K562 (cell line): ENCODE results near the gene MERTK. TPM values are rescaled to one million over a fixed set of nuclear protein-coding genes. Genes with fewer than 3 reads are reported as not detected.

ENCODE experiments used
- AFF4 ChIP-seq: sonication (generic); formaldehyde crosslinking; IDR thresholded peaks from 2 replicates; pipeline ENCODE4 v1.8.0; 2023; ENCODE audit warnings: mild to moderate bottlenecking, missing genetic modification reagents
- MAFG ChIP-seq: fragments of 450-650 bp; conservative IDR thresholded peaks from 2 replicates; pipeline ENCODE4 v1.6.1; 2016; ENCODE audit warnings: missing genetic modification characterization, missing compliant biosample characterization
- MAFK ChIP-seq: IDR thresholded peaks from 2 replicates; pipeline ENCODE4 v1.6.1; 2011; ENCODE audit warnings: low read length, improper control_type of control experiment
- MCM2 ChIP-seq: fragments of 450-650 bp; IDR thresholded peaks from 2 replicates; pipeline ENCODE4 v1.6.1; 2017; ENCODE audit warnings: low read depth, mild to moderate bottlenecking
- MED1 ChIP-seq: sonication (generic); formaldehyde crosslinking; IDR thresholded peaks from 2 replicates; pipeline ENCODE4 v1.8.1; 2023; ENCODE audit warnings: missing genetic modification reagents, borderline replicate concordance
- NBN ChIP-seq: fragments of 450-650 bp; IDR thresholded peaks from 2 replicates; pipeline ENCODE4 v1.6.1; 2016; ENCODE audit warnings: low read depth, mild to moderate bottlenecking
- NCOA6 ChIP-seq: fragments of 450-650 bp; IDR thresholded peaks from 2 replicates; pipeline ENCODE4 v1.6.1; 2017; ENCODE audit warnings: mild to moderate bottlenecking
- POLR3G ChIP-seq: IDR thresholded peaks from 2 replicates; pipeline ENCODE4 v1.6.1; 2011; ENCODE audit not compliant: insufficient read length, insufficient replicate concordance; ENCODE audit errors: extremely low read depth
- RFX1 ChIP-seq: fragments of 450-650 bp; IDR thresholded peaks from 2 replicates; pipeline ENCODE4 v1.6.1; 2016; ENCODE audit warnings: mild to moderate bottlenecking, moderate library complexity
- TAF15 ChIP-seq: fragments of 200-400 bp; formaldehyde crosslinking; IDR thresholded peaks from 2 replicates; pipeline ENCODE4 v1.6.1; 2017; ENCODE audit warnings: mild to moderate bottlenecking, low read depth, low read length, moderate library complexity
- TCF7L2 ChIP-seq: fragments of 150-350 bp; IDR thresholded peaks from 2 replicates; pipeline ENCODE4 v1.6.1; 2016; ENCODE audit warnings: low read depth, mild to moderate bottlenecking, low read length, moderate library complexity
- ZNF277 ChIP-seq: fragments of 250-450 bp; sonication (Bioruptor Pico); IDR thresholded peaks from 2 replicates; pipeline ENCODE4 v1.8.0; 2022; ENCODE audit warnings: inconsistent platforms, mild to moderate bottlenecking, moderate library complexity, borderline replicate concordance
- ZNF3 ChIP-seq: fragments of 250-450 bp; sonication (Bioruptor Pico); IDR thresholded peaks from 2 replicates; pipeline ENCODE4 v1.5.0; 2021; ENCODE audit warnings: mild to moderate bottlenecking, moderate library complexity
- ZNF655 ChIP-seq: fragments of 250-450 bp; sonication (Bioruptor Pico); IDR thresholded peaks from 2 replicates; pipeline ENCODE4 v1.5.0; 2021
- ZNF785 ChIP-seq: fragments of 250-450 bp; sonication (Bioruptor Pico); IDR thresholded peaks from 2 replicates; pipeline ENCODE4 v1.4.0; 2020; ENCODE audit warnings: mild to moderate bottlenecking
- ZSCAN32 ChIP-seq: fragments of 450-650 bp; formaldehyde crosslinking; IDR thresholded peaks from 2 replicates; pipeline ENCODE4 v1.4.0; 2020; ENCODE audit warnings: mild to moderate bottlenecking, moderate library complexity
- polyA plus RNA-seq, 8 experiments: library from polyadenylated mRNA; depleted of rRNA in 4 of 8; stranded (reverse) in 5 of 8; unstranded in 3 of 8; fragments of >200 nt; fragmentation: Nextera tagmentation in 2 of 8; fragmentation: Illumina TruSeq in 1 of 8; extraction: Ambion mirVana in 2 of 8; extraction: Trizol in 1 of 8; gene quantifications; 2 replicates each; pipeline versions ENCODE4 v1.2.1 to v1.2.3, GENCODE V29; 2011 to 2014; ENCODE audit warnings: inconsistent platforms in 1 of 8, missing spikeins in 1 of 8
- total RNA-seq, 7 experiments: library from RNA; depleted of rRNA in 6 of 7; stranded (reverse); fragments of >200 nt in 6 of 7; fragmentation: Illumina TruSeq in 2 of 7; extraction: Trizol in 2 of 7; gene quantifications; 2 replicates each; pipeline versions ENCODE4 v1.2.1 to v1.2.3, GENCODE V29; 2011 to 2021; ENCODE audit warnings: low replicate concordance in 1 of 7
- TF ChIP-seq, protein P1 (sequence below): fragments of 250-450 bp; sonication (Bioruptor Pico); IDR thresholded peaks from 2 replicates; pipeline ENCODE4 v1.8.0; 2021; ENCODE audit warnings: borderline replicate concordance, mild to moderate bottlenecking, moderate library complexity; ENCODE audit not compliant: poor library complexity, severe bottlenecking
- TF ChIP-seq, protein P2 (sequence below): fragments of 250-450 bp; sonication (Bioruptor Pico); IDR thresholded peaks from 2 replicates; pipeline ENCODE4 v1.4.0; 2020; ENCODE audit warnings: mild to moderate bottlenecking, moderate library complexity, borderline replicate concordance

The MERTK gene
- total and polyA plus RNA-seq, 9 of the 15 experiments (the other 6 are each of a cell fraction or from before 2014, with no cell fraction given) = 0.23 to 1.6 (median 0.74) TPM

DNA sequence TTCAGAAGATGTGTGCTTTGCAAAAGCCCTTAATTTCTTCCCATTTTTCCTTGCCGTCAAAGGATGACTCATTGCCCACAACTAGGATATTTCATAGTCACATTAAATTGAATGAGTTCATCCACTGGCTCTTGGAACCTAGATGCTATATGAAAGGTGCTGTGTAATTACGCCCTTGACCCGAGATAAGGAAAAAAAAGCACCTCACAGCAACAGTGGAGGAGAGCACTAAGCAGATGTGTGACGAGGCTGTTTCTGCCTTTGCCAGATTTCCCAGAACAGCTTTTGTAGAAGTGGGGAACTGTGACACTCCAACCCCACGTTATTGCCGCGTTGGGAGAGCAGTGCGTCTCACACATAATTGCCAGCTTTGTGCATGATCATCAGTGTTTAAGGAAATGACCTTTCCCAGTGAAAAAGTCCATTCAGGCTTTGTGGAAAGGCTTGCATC is 123.4 kb downstream of the MERTK start (continued):
- TF ChIP-seq MAFG (tag) (peak; percentile 92), NCOA6 (no peak), ZNF3 (no peak), ZNF277 (CRISPR knock-in tag) (no peak), POLR3G (no peak), AFF4 (CRISPR knock-in tag) (no peak), MAFK (peak; percentile 77), MCM2 (no peak), NBN (peak; percentile 72; the same call in 1 of the 2 replicates), RFX1 (no peak), ZNF655 (CRISPR knock-in tag) (no peak), MED1 (CRISPR knock-in tag) (no peak), ZNF785 (CRISPR knock-in tag) (no peak), TAF15 (no peak), TCF7L2 (no peak), ZSCAN32 (CRISPR knock-in tag) (no peak)
- TF ChIP-seq, protein P1, sequence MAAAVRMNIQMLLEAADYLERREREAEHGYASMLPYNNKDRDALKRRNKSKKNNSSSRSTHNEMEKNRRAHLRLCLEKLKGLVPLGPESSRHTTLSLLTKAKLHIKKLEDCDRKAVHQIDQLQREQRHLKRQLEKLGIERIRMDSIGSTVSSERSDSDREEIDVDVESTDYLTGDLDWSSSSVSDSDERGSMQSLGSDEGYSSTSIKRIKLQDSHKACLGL (CRISPR knock-in tag) = no peak
- TF ChIP-seq, protein P2, sequence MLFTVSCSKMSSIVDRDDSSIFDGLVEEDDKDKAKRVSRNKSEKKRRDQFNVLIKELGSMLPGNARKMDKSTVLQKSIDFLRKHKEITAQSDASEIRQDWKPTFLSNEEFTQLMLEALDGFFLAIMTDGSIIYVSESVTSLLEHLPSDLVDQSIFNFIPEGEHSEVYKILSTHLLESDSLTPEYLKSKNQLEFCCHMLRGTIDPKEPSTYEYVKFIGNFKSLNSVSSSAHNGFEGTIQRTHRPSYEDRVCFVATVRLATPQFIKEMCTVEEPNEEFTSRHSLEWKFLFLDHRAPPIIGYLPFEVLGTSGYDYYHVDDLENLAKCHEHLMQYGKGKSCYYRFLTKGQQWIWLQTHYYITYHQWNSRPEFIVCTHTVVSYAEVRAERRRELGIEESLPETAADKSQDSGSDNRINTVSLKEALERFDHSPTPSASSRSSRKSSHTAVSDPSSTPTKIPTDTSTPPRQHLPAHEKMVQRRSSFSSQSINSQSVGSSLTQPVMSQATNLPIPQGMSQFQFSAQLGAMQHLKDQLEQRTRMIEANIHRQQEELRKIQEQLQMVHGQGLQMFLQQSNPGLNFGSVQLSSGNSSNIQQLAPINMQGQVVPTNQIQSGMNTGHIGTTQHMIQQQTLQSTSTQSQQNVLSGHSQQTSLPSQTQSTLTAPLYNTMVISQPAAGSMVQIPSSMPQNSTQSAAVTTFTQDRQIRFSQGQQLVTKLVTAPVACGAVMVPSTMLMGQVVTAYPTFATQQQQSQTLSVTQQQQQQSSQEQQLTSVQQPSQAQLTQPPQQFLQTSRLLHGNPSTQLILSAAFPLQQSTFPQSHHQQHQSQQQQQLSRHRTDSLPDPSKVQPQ = no peak
